ENCODE data around the gene TMEM132A. TPM values are rescaled to one million over a fixed set of nuclear protein-coding genes. Genes with fewer than 3 reads are reported as not detected.
A peak's percentile ranks its signal among the peaks of the same experiment; 100 is the strongest.

The TMEM132A gene
- total RNA-seq, 1 experiment from 2014 or later, result 154 TPM

- ATAC-seq, result no peak
- peaks cover 14% of the 10 kb centered on the region for H3K4me1 ChIP-seq (ENCODE audit: control insufficient read depth, insufficient read depth, low read length)
- TF ChIP-seq TCF7L2 (IDR thresholded peaks at IDR 0.05; ENCODE audit: low read depth, low read length), result no peak
- TF ChIP-seq SIN3A (IDR thresholded peaks at IDR 0.05; ENCODE audit: borderline replicate concordance, insufficient read depth, low read depth, low read length), result no peak
- TF ChIP-seq CTCF (IDR thresholded peaks at IDR 0.05), result no peak
- TF ChIP-seq POLR2AphosphoS5 (IDR thresholded peaks at IDR 0.05; ENCODE audit: low read depth, low read length), result no peak
- no peak for TF ChIP-seq REST (IDR thresholded peaks at IDR 0.05; ENCODE audit: insufficient read depth in 1 of 2, low read depth in 2 of 2, low read length in 1 of 2)
- intact Hi-C loops (cut with micrococcal nuclease; ENCODE audit: unreplicated experiment), result no loop called here
- in situ Hi-C loops (cut with HindIII; ENCODE audit: low pct_unique_long_range_greater_than_20kb, low sequenced_read_pairs), result no loop called here
- BruUV-seq (replicated peaks), result no TSS peak
- peaks cover 37% of the 10 kb centered on the region for H3K36me3 ChIP-seq (ENCODE audit: control insufficient read depth, insufficient read depth, low read length)
- H3K9me3 ChIP-seq (ENCODE audit: control insufficient read depth, insufficient read depth, low read depth, low read length), result no peaks in the 10 kb centered on the region
- ChIA-PET CTCF (no interaction called here), POLR2A (no interaction called here)
- no peak overlapping the region for H3K4me3 ChIP-seq (ENCODE audit: low read depth in 2 of 2, low read length in 2 of 2)
- H3K27ac ChIP-seq (ENCODE audit: low read length), result no peak overlapping the region
- no peak for DNase-seq (ENCODE audit: low read depth, low spot score)
- H3K27me3 ChIP-seq (ENCODE audit: control insufficient read depth, insufficient read depth, low read length), result no peaks in the 10 kb centered on the region
These were observed 21.6 kb upstream of the TMEM132A start for GRCh38 chr11:60902625-60903024.

GRCh38 chr11:60905047-60905446 is 19.2 kb upstream of the TMEM132A start:
- CTCF ChIA-PET, result interaction anchor here (0.5 kb wide), 2 partner anchors 37 to 128 kb away, joined by 3 to 6 read pairs; no protein-coding TSS in a partner anchor
- BruUV-seq (replicated peaks), result TSS peak; percentile 82
- POLR2A ChIA-PET, result no interaction called here
- peaks cover 20% of the 10 kb centered on the region for H3K36me3 ChIP-seq (ENCODE audit: control insufficient read depth, insufficient read depth, low read length)
- peak overlapping the region; percentile 87 to 98 for H3K4me3 ChIP-seq (ENCODE audit: low read depth in 2 of 2, low read length in 2 of 2)
- ATAC-seq, result no peak
- H3K27ac ChIP-seq (ENCODE audit: low read length), result peak overlapping the region; percentile 93
- 0 out of 2 replicates have a peak, but pooled peaks cover 3% of the 10 kb centered on the region for H3K27me3 ChIP-seq (ENCODE audit: control insufficient read depth, insufficient read depth, low read length)
- no peak for DNase-seq (ENCODE audit: low read depth, low spot score)
- intact Hi-C loops (cut with micrococcal nuclease; ENCODE audit: unreplicated experiment), result no loop called here
- TF ChIP-seq POLR2AphosphoS5 (IDR thresholded peaks at IDR 0.05; ENCODE audit: low read depth, low read length) (no peak), TCF7L2 (IDR thresholded peaks at IDR 0.05; ENCODE audit: low read depth, low read length) (no peak), SIN3A (IDR thresholded peaks at IDR 0.05; ENCODE audit: borderline replicate concordance, insufficient read depth, low read depth, low read length) (no peak), CTCF (IDR thresholded peaks at IDR 0.05) (no peak), REST (IDR thresholded peaks at IDR 0.05; ENCODE audit: insufficient read depth in 1 of 2, low read depth in 2 of 2, low read length in 1 of 2) (no peak)
- in situ Hi-C loops (cut with HindIII; ENCODE audit: low pct_unique_long_range_greater_than_20kb, low sequenced_read_pairs), result no loop called here
- H3K4me1 ChIP-seq (ENCODE audit: control insufficient read depth, insufficient read depth, low read length), result peaks cover 14% of the 10 kb centered on the region
- H3K9me3 ChIP-seq (ENCODE audit: control insufficient read depth, insufficient read depth, low read depth, low read length), result no peaks in the 10 kb centered on the region

Measured in Panc1 (cell line).